ENCODE data around the gene IFI44L. TPM values are rescaled to one million over a fixed set of nuclear protein-coding genes. Genes with fewer than 3 reads are reported as not detected.

Gene IFI44L
- total RNA-seq, 2 experiments from 2014 or later: 19.5 to 23.9 TPM

DNA sequence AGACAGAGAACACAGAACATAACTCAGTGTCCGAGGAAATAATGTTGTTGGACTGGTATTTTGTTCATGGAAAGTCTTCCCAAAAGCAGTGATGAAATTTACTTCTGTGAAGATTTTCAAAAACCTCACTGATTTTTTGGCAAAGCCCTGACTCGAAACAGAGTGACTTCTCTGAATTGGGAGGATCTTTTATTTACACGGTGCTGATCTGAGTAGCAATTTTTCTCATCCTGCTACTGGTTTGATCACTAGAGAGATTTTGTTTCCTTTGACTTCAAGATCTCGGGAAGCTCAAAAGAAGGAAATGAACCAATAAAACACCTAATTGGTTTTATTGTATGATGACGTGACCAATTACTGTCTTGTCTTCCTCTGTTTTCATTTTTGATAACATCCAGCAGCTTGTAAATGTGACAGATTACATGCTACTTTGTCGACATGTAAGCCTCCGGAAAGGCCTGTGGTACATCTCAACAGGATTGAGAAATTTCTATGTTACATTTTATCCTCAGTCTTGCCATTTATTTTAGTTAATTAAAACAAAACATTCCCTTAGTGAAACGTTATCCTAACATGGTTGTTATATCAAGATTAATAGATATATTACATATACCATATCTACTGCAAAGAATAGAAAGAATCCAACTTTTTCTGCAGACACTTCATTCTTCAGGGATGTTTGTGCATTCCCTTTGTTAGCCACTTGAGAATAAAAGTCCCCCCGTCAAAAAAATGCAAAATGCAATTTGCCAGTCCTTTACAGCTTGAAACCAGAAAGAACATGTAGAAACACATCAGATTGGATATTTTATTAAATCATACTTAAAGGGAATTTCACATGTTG lies 42.8 kb upstream of the IFI44L start:
- ChIA-PET CTCF (no interaction called here), POLR2A (no interaction called here)
- Histone ChIP-seq H3K4me3 (ENCODE audit: low read length) (no peak overlapping the region), H3K4me1 (ENCODE audit: insufficient read depth, low read length) (no peaks in the 10 kb centered on the region), H3K36me3 (ENCODE audit: insufficient read depth, low read length) (no peaks in the 10 kb centered on the region), H3K27ac (ENCODE audit: low read depth in 1 of 2, low read length in 2 of 2) (no peak overlapping the region), H3K27me3 (ENCODE audit: control insufficient read depth in 1 of 2, insufficient read depth in 2 of 2, low read length in 2 of 2) (no peaks in the 10 kb centered on the region), H3K9me3 (ENCODE audit: control insufficient read depth in 1 of 2, insufficient read depth in 1 of 2, low read length in 2 of 2) (no peaks in the 10 kb centered on the region)
- no peak for ATAC-seq (ENCODE audit: poor library complexity)
- Mint-ChIP-seq H3K4me3 (no peak overlapping the region), H3K4me1 (ENCODE audit: low read depth) (no peaks in the 10 kb centered on the region), H3K27me3 (peaks cover 4% of the 10 kb centered on the region), H3K36me3 (ENCODE audit: low read depth) (no peaks in the 10 kb centered on the region), H3K9me3 (no peaks in the 10 kb centered on the region), H3K27ac (no peak overlapping the region)
- intact Hi-C loops (cut with DNase I, micrococcal nuclease): no loop called here
- DNase-seq: no peak
- no peak for TF ChIP-seq CTCF (IDR thresholded peaks at IDR 0.05)

DNA sequence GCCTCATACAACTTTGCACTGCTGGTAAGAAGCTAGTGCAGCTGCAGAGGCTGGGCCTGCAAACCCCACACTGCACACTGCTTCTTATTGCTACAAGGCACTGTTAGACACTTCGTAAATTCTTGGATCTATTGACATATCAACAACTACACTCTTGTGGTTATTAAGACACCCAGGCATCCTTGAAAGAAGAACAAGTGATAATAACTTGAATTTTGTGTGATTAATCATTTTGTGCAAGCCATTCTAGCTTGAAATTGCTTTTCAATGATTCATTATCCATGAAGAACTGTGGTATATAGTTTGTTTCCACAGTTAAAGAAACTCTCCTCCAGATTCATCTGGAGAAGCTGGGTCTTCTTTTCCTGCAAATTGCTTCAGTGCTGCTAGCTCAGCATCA lies 33.7 kb upstream of the IFI44L start:
- DNase-seq: no peak
- ATAC-seq (ENCODE audit: poor library complexity): no peak
- H3K36me3 ChIP-seq (ENCODE audit: insufficient read depth, low read length): no peaks in the 10 kb centered on the region
- no peaks in the 10 kb centered on the region for H3K4me1 ChIP-seq (ENCODE audit: insufficient read depth, low read length)
- Mint-ChIP-seq H3K36me3 (ENCODE audit: low read depth) (no peaks in the 10 kb centered on the region), H3K27ac (no peak overlapping the region), H3K27me3 (peaks cover 20% of the 10 kb centered on the region), H3K9me3 (no peaks in the 10 kb centered on the region), H3K4me3 (no peak overlapping the region), H3K4me1 (ENCODE audit: low read depth) (no peaks in the 10 kb centered on the region)
- intact Hi-C loops (cut with DNase I, micrococcal nuclease): no loop called here
- ChIA-PET CTCF (no interaction called here), POLR2A (no interaction called here)
- H3K9me3 ChIP-seq (ENCODE audit: control insufficient read depth in 1 of 2, insufficient read depth in 1 of 2, low read length in 2 of 2): no peaks in the 10 kb centered on the region
- TF ChIP-seq CTCF (IDR thresholded peaks at IDR 0.05): no peak
- H3K27ac ChIP-seq (ENCODE audit: low read depth in 1 of 2, low read length in 2 of 2): no peak overlapping the region
- H3K27me3 ChIP-seq (ENCODE audit: control insufficient read depth in 1 of 2, insufficient read depth in 2 of 2, low read length in 2 of 2): no peaks in the 10 kb centered on the region
- H3K4me3 ChIP-seq (ENCODE audit: low read length): no peak overlapping the region

- Mint-ChIP-seq H3K4me1 (ENCODE audit: low read depth) (no peaks in the 10 kb centered on the region), H3K9me3 (no peaks in the 10 kb centered on the region), H3K36me3 (ENCODE audit: low read depth) (no peaks in the 10 kb centered on the region), H3K4me3 (no peak overlapping the region), H3K27me3 (peaks cover 21% of the 10 kb centered on the region), H3K27ac (no peak overlapping the region)
- ChIA-PET CTCF (no interaction called here), POLR2A (no interaction called here)
- Histone ChIP-seq H3K4me1 (ENCODE audit: insufficient read depth, low read length) (no peaks in the 10 kb centered on the region), H3K36me3 (ENCODE audit: insufficient read depth, low read length) (no peaks in the 10 kb centered on the region), H3K4me3 (ENCODE audit: low read length) (no peak overlapping the region), H3K27ac (ENCODE audit: low read depth in 1 of 2, low read length in 2 of 2) (no peak overlapping the region), H3K27me3 (ENCODE audit: control insufficient read depth in 1 of 2, insufficient read depth in 2 of 2, low read length in 2 of 2) (no peaks in the 10 kb centered on the region), H3K9me3 (ENCODE audit: control insufficient read depth in 1 of 2, insufficient read depth in 1 of 2, low read length in 2 of 2) (no peaks in the 10 kb centered on the region)
- DNase-seq: no peak
- no peak for ATAC-seq (ENCODE audit: poor library complexity)
- intact Hi-C loops (cut with DNase I, micrococcal nuclease): no loop called here
- TF ChIP-seq CTCF (IDR thresholded peaks at IDR 0.05): no peak
Observed at GRCh38 chr1:78587211-78587610, 33.0 kb upstream of the IFI44L start.
